AG10803 (cell line): ENCODE measurements around the gene ANGPTL2.

Experiments used
- DNase-seq: peaks from one replicate; pipeline ENCODE4 v3.0.0; 2010; ENCODE audit warnings: low read depth
- H3K4me3 ChIP-seq: 2 replicates; pipeline ENCODE4 v1.5.1; 2011; ENCODE audit warnings: mild to moderate bottlenecking, low read length, control low read depth
- CTCF ChIP-seq: conservative IDR thresholded peaks from 2 replicates; pipeline ENCODE4 v1.5.1; 2011; ENCODE audit warnings: mild to moderate bottlenecking, low read length, control low read depth, inconsistent platforms

The ANGPTL2 gene

GRCh38 chr9:127078988-127079387 lies 43.4 kb downstream of the ANGPTL2 start:
- TF ChIP-seq CTCF: no peak
- DNase-seq: no peak
- H3K4me3 ChIP-seq: no peak overlapping the region

- TF ChIP-seq CTCF: no peak
- no peak for DNase-seq
Measured at GRCh38 chr9:127078336-127078735, 44.1 kb downstream of the ANGPTL2 start.

GRCh38 chr9:127077644-127077946 lies 44.8 kb downstream of the ANGPTL2 start:
- H3K4me3 ChIP-seq: no peak overlapping the region
- TF ChIP-seq CTCF: no peak
- no peak for DNase-seq

More at GRCh38 chr9:127078336-127078735, 44.1 kb downstream of the ANGPTL2 start:
- no peak overlapping the region for H3K4me3 ChIP-seq

GRCh38 chr9:127076860-127077643 lies 45.4 kb downstream of the ANGPTL2 start:
- no peak for DNase-seq
- no peak overlapping the region for H3K4me3 ChIP-seq
- no peak for TF ChIP-seq CTCF

- DNase-seq: no peak
- H3K4me3 ChIP-seq: no peak overlapping the region
- TF ChIP-seq CTCF: no peak
Measured at GRCh38 chr9:127075624-127076372, 46.6 kb downstream of the ANGPTL2 start.

- H3K4me3 ChIP-seq: no peak overlapping the region
- no peak for TF ChIP-seq CTCF
- no peak for DNase-seq
Measured at GRCh38 chr9:127074561-127075548, 47.6 kb downstream of the ANGPTL2 start.
